NCI-H774 (cell line): ENCODE measurements around the gene MRPL22.
"Not testable (repeated sequence)": the region's sequence is repeated elsewhere in the genome, so short reads cannot be mapped to it uniquely, and the experiment has no call there.

Experiments used
- DNase-seq: peaks from one replicate; lab custom pipeline; 2025; lab: John Stamatoyannopoulos, UW

Gene MRPL22

GRCh38 chr5:154940375-154940771 is 500 bp upstream of the MRPL22 start:
- DNase-seq, result no peak

- no peak for DNase-seq
These were observed 2.7 kb downstream of the MRPL22 start for GRCh38 chr5:154943527-154943926.

DNA sequence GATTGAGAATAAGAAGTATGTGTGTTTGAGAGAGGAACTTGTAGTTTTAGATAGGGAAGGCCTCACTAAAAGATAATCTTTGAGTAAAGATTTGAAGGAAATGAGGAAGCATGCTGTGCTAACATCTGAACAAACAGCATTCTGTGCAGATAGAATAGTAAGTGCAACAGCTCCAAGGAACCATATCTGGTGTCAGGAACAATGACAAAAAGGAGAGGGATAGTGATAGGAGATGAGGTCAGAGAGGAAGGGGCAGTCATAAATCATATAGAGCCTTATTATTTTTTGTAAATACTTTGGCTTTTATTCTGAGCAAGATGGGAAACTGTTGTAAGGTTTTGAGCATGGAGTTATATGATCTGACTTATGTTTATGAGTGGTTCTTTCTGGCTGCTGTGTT is 3.8 kb downstream of the MRPL22 start:
- DNase-seq, result no peak

DNA sequence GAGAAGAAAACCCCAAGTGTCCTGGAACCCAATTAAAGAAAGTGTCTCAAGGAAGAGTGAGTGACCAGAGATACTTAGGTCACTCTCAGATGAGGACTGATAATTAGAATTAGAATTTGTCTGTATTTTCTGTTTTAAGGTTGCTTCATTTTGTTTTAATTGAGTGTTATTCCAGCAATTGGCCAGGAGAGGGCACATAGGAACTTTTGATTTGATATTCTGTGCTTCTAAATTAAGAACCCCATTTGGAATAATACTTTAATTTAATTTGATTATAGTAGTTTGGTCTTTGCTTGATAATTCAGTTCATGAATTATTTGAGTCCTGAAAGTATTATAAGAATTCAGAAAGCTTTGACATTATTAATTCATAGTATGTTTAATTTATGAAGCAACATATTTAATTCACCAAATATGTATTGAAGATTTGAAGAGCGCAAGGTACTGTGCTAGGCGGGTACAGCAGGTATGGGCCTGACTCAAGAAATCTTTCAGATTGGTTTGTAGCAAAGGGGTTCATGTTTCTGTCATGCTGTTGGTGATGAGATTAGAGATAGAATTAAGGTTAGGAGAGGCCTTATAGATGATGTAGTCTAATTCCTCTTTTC is 4.9 kb downstream of the MRPL22 start:
- DNase-seq, result no peak

- DNase-seq, result no peak
These were observed 6.9 kb downstream of the MRPL22 start for GRCh38 chr5:154947778-154948177.

DNA sequence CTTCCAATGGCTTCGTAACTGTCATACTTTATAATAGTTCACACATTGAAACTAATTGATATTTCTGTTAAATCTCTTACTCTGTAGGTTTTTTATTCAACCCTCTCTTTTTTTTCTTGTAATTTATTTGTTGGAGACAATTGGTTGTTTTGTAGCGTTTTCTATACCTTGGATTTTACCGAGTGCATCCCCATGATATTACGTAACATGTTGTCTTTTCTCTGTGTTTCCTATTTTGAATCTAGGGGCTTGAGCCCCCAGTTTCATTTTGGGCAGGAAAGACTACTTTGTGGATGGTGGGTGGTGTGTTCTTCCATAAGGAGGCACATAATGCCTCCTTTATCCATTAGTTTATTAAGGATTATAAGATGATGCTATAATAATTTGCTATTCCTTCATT is 7.4 kb downstream of the MRPL22 start:
- DNase-seq, result no peak

GRCh38 chr5:154949781-154950180 is 8.9 kb downstream of the MRPL22 start:
- DNase-seq, result no peak

DNA sequence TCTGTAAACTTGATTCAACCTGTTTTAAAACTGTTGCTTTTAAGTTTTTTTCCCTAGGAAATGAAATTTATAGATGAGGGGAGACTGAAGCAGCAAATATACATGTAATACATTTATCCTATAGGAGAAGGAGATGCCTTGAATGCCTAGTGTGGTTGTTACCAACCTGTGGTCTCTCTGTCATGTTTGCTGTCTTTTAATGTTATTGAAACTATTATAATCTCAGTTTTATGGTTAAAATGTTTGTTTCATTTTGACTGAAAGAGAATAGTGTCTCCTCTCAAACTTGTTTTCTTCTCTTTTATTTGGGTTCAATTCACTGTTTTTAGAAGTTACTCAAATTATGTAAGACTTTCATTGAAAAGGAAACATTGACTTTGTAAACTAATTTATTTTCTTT is 15.8 kb downstream of the MRPL22 start:
- DNase-seq, result no peak

DNA sequence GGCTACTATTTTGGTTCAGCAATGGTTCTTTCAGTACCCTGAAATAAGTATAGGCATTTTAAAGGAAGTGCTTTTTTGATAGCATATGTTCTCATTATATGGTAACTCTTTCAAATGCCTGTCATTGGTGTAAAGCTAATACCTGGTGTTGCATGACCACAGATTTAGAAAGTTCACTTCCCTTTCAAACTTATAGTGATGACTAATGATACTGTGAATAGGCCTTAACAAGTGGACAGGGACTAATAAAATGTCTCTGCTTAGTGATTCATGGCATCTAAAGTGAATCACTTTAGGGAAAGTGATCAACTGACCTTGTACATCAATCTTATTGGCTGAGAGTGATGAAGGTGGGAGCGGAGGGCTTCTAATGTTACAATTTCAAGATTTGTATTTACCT is 21.6 kb downstream of the MRPL22 start:
- no peak for DNase-seq

- DNase-seq, result no peak
These were observed 25.4 kb downstream of the MRPL22 start for GRCh38 chr5:154966081-154966841.

GRCh38 chr5:154966874-154967273 is 26.0 kb downstream of the MRPL22 start:
- no peak for DNase-seq

- no peak for DNase-seq
These were observed 26.6 kb downstream of the MRPL22 start for GRCh38 chr5:154967421-154968024.

DNA sequence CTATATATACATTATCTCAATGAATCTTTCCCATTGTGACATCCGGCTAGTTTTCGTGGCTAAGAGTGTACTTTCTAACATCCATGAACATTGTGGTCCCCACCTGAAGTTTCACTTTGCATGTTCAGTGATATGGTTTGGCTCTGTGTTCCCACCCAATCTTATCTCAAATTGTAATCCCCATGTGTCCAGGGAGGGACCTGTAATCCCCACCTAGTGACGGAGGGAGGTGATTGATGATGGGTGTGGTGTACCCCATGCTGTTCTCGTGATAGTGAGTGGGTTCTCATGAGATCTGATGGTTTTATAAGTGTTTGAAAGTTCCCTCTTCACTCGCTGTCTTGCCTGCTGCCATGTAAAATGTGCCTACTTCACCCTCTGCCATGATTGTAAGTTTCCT is 28.1 kb downstream of the MRPL22 start:
- DNase-seq, result no peak

DNA sequence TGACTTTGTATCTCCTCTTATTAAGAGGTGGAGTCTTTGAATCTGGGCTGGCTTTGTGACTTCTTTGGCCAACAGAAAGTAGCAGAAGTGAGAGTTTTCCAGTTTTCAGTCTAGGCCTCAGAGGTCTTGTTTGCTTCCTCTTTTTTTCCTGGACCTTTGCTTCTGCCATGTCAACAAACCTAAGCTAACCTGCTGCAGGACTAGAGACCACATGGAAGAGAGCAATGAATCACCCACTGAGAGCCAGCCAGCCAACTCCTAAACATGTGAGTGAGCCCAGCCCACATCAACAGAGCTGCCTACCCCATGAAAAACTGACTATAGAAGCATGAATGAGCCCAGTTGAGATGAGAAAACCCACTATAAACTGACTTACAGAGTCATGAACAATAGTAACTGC is 29.9 kb downstream of the MRPL22 start:
- DNase-seq, result no peak

- DNase-seq, result no peak
These were observed 30.6 kb downstream of the MRPL22 start for GRCh38 chr5:154971501-154971900.

GRCh38 chr5:154972476-154973080 is 31.7 kb downstream of the MRPL22 start:
- peak; percentile 47 for DNase-seq

DNA sequence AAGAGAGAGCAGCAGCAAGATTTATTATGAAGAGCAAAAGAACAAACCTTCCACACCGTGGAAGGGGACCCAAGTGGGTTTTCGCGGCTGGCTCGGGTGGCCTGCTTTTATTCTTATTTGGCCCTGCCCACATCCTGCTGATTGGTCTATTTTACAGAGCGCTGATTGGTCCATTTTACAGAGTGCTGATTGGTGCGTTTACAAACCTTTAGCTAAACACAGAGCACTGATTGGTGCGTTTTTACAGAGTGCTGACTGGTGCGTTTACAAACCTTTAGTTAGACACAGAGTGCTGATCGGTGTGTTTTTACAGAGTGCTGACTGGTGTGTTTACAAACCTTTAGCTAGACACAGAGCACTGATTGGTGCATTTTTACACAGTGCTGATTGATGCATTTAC is 35.2 kb downstream of the MRPL22 start:
- DNase-seq, result not testable (repeated sequence)

- DNase-seq, result no peak
These were observed 36.5 kb downstream of the MRPL22 start for GRCh38 chr5:154977409-154977808.

GRCh38 chr5:154978294-154978693 is 37.4 kb downstream of the MRPL22 start:
- DNase-seq, result not testable (repeated sequence)

- no peak for DNase-seq
These were observed 44.2 kb downstream of the MRPL22 start for GRCh38 chr5:154984946-154985516.

GRCh38 chr5:154986151-154986550 is 45.3 kb downstream of the MRPL22 start:
- no peak for DNase-seq

- DNase-seq, result no peak
These were observed 48.8 kb downstream of the MRPL22 start for GRCh38 chr5:154989626-154990025.

DNA sequence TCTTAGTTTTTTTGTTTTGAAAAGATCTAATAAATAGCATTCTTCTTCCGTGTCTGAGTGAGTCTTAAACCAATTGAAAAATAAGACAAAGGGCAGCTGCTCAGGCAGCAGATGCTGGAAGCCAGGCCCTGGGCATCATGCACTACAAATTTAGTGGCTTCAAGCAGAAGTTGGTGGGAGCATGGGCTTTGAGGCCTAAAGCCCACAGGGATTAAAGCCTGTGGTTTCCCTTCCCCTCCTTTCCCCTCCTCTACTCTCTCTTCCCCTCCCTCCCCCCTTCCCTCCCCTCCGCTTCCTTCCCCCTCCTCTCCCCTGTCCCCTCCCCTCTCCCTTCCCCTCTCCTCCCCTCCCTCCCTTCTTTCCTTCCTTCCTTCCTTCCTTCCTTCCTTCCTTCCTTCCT is 52.6 kb downstream of the MRPL22 start:
- DNase-seq, result no peak
